HepG2 (cell line): ENCODE measurements around the gene ENO4.

Experiments
- CHD4 ChIP-seq: fragments of 200-600 bp; sonication (generic); IDR thresholded peaks from 2 replicates; pipeline ENCODE4 v1.7.0; 2017; ENCODE audit warnings: mild to moderate bottlenecking, low read length, borderline replicate concordance
- FIP1L1 ChIP-seq: fragments of 200-400 bp; formaldehyde crosslinking; IDR thresholded peaks from 2 replicates; pipeline ENCODE4 v1.6.1; 2018; ENCODE audit warnings: low read depth, mild to moderate bottlenecking, low read length, moderate library complexity, borderline replicate concordance; ENCODE audit not compliant: insufficient read depth
- HNRNPH1 ChIP-seq: fragments of 200-400 bp; formaldehyde crosslinking; optimal IDR thresholded peaks from 2 replicates; pipeline ENCODE3; 2017; ENCODE audit warnings: mild to moderate bottlenecking, low read depth, low read length
- IRX3 ChIP-seq: sonication (generic); formaldehyde crosslinking; IDR thresholded peaks from 2 replicates; pipeline ENCODE4 v1.8.1; 2023; ENCODE audit warnings: mild to moderate bottlenecking, low read depth, missing genetic modification reagents, borderline replicate concordance
- JUN ChIP-seq: sonication (generic); formaldehyde crosslinking; IDR thresholded peaks from 2 replicates; pipeline ENCODE4 v1.4.0; 2020; ENCODE audit warnings: mild to moderate bottlenecking, missing genetic modification reagents
- KLF15 ChIP-seq: sonication (generic); formaldehyde crosslinking; IDR thresholded peaks from 2 replicates; pipeline ENCODE4 v1.8.1; 2023; ENCODE audit warnings: borderline replicate concordance, mild to moderate bottlenecking, inconsistent platforms, missing genetic modification reagents, mixed read lengths
- PAX8 ChIP-seq: sonication (generic); formaldehyde crosslinking; IDR thresholded peaks from 2 replicates; pipeline ENCODE4 v1.8.0; 2022; ENCODE audit warnings: mild to moderate bottlenecking, missing genetic modification reagents, borderline replicate concordance
- POLR2AphosphoS5 ChIP-seq: IDR thresholded peaks from 2 replicates; pipeline ENCODE4 v1.6.1; 2012; ENCODE audit warnings: low read depth, low read length
- REL ChIP-seq: sonication (generic); formaldehyde crosslinking; conservative IDR thresholded peaks from 2 replicates; pipeline ENCODE4 v1.8.0; 2022; ENCODE audit warnings: mild to moderate bottlenecking, missing genetic modification reagents, moderate library complexity
- SALL1 ChIP-seq: sonication (generic); formaldehyde crosslinking; IDR thresholded peaks from 2 replicates; pipeline ENCODE4 v1.8.0; 2022; ENCODE audit warnings: mild to moderate bottlenecking, missing genetic modification reagents
- SP1 ChIP-seq, 2 experiments: fragments of 450-650 bp in 1 of 2; sonication (generic) in 1 of 2; formaldehyde crosslinking in 1 of 2; IDR thresholded peaks; 2 replicates each; pipeline versions ENCODE4 v1.4.0 to v1.6.1; 2016 to 2020; ENCODE audit warnings: missing genetic modification reagents in 1 of 2
- ZNF431 ChIP-seq: sonication (generic); formaldehyde crosslinking; IDR thresholded peaks from 2 replicates; pipeline ENCODE4 v1.9.0; 2022; ENCODE audit warnings: missing genetic modification reagents, low read depth, mild to moderate bottlenecking, borderline replicate concordance
- ZNF790 ChIP-seq: sonication (generic); formaldehyde crosslinking; IDR thresholded peaks from 2 replicates; pipeline ENCODE4 v1.8.0; 2022; ENCODE audit warnings: missing genetic modification reagents, mild to moderate bottlenecking, borderline replicate concordance
- TF ChIP-seq, protein P1 (sequence below): sonication (generic); formaldehyde crosslinking; IDR thresholded peaks from 2 replicates; pipeline ENCODE4 v1.5.0; 2020; ENCODE audit warnings: mild to moderate bottlenecking, missing genetic modification reagents, moderate library complexity

DNA sequence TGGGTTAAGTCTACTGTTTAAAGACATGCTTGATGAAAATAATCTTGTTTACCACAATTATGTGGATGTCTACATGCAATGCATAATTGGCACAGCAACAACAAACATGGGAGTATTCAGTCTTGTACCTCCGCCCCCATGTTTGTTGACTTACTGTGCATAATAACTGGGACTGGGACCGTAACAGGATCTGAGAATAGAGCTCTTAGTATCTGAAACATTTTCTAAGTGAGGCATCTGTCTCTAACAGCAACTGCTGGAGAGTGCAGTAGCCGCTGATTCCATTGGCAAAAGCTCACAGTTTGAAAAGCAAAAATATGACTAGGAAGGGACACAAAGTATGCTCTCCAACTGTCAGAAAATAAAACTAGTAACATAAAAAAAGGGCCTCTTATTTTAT is 61.6 kb downstream of the ENO4 start:
- TF ChIP-seq REL (no peak), HNRNPH1 (no peak), KLF15 (CRISPR knock-in tag) (no peak), ZNF431 (CRISPR knock-in tag) (no peak), SP1 (IDR thresholded peaks at IDR 0.05) (no peak), SP1 (CRISPR knock-in tag; IDR thresholded peaks at IDR 0.05) (no peak), POLR2AphosphoS5 (no peak), CHD4 (no peak), ZNF790 (CRISPR knock-in tag) (no peak), SALL1 (CRISPR knock-in tag) (no peak), IRX3 (CRISPR knock-in tag) (no peak), PAX8 (no peak), FIP1L1 (no peak), JUN (CRISPR knock-in tag) (no peak)
- TF ChIP-seq, protein P1, sequence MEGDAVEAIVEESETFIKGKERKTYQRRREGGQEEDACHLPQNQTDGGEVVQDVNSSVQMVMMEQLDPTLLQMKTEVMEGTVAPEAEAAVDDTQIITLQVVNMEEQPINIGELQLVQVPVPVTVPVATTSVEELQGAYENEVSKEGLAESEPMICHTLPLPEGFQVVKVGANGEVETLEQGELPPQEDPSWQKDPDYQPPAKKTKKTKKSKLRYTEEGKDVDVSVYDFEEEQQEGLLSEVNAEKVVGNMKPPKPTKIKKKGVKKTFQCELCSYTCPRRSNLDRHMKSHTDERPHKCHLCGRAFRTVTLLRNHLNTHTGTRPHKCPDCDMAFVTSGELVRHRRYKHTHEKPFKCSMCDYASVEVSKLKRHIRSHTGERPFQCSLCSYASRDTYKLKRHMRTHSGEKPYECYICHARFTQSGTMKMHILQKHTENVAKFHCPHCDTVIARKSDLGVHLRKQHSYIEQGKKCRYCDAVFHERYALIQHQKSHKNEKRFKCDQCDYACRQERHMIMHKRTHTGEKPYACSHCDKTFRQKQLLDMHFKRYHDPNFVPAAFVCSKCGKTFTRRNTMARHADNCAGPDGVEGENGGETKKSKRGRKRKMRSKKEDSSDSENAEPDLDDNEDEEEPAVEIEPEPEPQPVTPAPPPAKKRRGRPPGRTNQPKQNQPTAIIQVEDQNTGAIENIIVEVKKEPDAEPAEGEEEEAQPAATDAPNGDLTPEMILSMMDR, result no peak
